ENCODE results near the gene ADAMTSL1.
"Not testable (repeated sequence)": the region's sequence is repeated elsewhere in the genome, so short reads cannot be mapped to it uniquely, and the experiment has no call there.

Gene ADAMTSL1

DNA sequence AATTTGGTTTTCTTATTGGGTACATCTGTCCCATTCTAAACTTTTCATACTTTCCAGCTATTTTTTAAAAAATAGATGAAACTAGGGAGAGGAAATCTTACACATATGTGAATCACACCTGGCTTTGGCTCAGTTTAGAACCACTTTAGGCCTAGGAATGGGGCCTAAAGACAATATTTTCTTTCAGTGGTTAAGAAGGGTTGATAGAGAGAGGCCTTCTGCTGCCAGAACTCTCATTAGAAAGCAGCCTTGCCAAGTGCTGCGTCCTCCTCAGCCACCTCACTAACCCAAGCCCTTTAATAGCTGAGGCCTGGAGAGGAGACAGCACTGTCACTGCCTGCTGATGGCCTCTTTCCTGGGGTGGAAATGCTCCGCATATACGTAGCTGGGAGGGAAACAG, 391.6 kb downstream of the ADAMTSL1 start:
- peaks cover 25% of the 10 kb centered on the region for H3K9me3 Mint-ChIP-seq
- H3K36me3 Mint-ChIP-seq (ENCODE audit: low read depth) = peaks cover 23% of the 10 kb centered on the region
- H3K4me1 Mint-ChIP-seq = peaks cover 30% of the 10 kb centered on the region
- TF ChIP-seq, protein P1, sequence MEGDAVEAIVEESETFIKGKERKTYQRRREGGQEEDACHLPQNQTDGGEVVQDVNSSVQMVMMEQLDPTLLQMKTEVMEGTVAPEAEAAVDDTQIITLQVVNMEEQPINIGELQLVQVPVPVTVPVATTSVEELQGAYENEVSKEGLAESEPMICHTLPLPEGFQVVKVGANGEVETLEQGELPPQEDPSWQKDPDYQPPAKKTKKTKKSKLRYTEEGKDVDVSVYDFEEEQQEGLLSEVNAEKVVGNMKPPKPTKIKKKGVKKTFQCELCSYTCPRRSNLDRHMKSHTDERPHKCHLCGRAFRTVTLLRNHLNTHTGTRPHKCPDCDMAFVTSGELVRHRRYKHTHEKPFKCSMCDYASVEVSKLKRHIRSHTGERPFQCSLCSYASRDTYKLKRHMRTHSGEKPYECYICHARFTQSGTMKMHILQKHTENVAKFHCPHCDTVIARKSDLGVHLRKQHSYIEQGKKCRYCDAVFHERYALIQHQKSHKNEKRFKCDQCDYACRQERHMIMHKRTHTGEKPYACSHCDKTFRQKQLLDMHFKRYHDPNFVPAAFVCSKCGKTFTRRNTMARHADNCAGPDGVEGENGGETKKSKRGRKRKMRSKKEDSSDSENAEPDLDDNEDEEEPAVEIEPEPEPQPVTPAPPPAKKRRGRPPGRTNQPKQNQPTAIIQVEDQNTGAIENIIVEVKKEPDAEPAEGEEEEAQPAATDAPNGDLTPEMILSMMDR (IDR thresholded peaks at IDR 0.05) = no peak
- no peak overlapping the region for H3K27ac Mint-ChIP-seq
- no peak for DNase-seq
- H3K27me3 Mint-ChIP-seq (ENCODE audit: low read depth, poor library complexity) = peaks cover 6% of the 10 kb centered on the region
- H3K4me3 Mint-ChIP-seq = no peak overlapping the region

DNA sequence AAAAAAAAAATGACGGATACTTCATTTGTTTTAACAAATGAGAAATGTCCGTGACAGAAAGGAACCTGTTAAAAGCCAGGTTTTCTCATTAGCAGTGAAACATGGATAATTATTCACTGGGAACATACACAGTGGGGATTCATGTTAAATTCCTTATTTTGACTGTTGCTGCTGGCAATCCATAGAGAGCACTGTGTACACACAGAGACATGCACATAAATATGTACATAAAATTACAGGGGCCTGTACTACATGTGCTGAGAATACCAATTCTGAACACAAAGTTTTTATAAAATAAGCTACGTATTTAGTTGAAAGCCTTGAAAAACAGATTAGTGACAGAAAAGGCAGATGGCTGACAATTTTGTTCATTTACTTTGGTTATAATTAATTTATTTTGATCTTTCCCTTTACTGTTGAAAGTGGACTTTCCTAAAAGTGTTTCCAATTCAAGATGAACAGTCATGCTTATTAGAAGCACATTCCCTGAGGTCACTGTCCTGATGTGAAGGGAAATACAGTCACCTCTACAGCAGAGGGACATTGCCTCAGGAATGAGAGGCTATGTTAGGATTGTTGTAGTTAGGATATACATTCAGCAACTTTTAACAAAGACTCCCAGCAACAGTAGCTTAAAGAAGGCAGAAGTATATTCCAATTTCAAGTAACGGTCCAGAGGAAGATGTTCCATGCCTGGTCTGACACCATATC, 392.3 kb downstream of the ADAMTSL1 start:
- H3K27me3 Mint-ChIP-seq (ENCODE audit: low read depth, poor library complexity) = peaks cover 6% of the 10 kb centered on the region
- H3K4me1 Mint-ChIP-seq = peaks cover 23% of the 10 kb centered on the region
- no peak for DNase-seq
- TF ChIP-seq, protein P1 (IDR thresholded peaks at IDR 0.05) = no peak
- no peak overlapping the region for H3K27ac Mint-ChIP-seq
- H3K9me3 Mint-ChIP-seq = peaks cover 33% of the 10 kb centered on the region
- H3K36me3 Mint-ChIP-seq (ENCODE audit: low read depth) = peaks cover 26% of the 10 kb centered on the region
- H3K4me3 Mint-ChIP-seq = no peak overlapping the region

DNA sequence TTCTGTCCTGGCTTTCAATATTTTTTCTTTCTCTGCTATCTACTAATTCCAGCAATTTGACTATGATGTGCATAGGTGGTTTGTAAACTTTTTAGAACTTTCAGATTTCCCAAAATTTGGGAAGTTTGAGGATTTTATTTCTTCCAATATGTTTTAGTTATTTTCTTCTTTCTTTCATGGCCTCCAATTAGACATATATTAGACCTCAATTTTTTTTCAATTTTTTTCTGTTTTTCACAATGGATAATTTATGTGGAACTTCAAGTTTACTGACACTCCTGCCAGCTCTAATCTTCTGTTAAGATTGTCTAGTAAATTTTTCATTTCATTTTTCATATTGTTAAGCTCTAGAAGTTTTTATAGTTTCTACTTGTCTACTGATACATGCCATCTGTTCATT, 395.8 kb downstream of the ADAMTSL1 start:
- peaks cover 59% of the 10 kb centered on the region for H3K9me3 Mint-ChIP-seq
- DNase-seq = no peak
- TF ChIP-seq, protein P1 (IDR thresholded peaks at IDR 0.05) = no peak

DNA sequence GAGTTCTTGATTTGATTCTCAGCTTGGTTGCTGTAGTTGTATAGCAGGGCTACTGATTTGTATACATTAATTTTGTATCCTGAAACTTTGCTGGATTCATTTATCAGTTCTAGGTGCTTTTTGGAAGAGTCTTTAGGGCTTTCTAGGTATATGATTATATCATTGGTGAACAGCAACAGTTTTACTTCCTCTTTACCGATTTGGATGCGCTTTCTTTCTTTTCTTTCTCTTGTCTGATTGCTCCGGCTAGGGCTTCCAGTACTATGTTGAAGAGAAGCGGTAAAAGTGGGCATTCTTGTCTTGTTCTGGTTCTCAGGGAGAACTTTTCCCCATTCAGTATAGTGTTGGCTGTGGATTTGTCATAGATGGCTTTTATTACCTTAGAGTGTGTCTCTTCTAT, 400.1 kb downstream of the ADAMTSL1 start:
- Mint-ChIP-seq H3K36me3 (ENCODE audit: low read depth) (peaks cover 17% of the 10 kb centered on the region), H3K27me3 (ENCODE audit: low read depth, poor library complexity) (peaks cover 18% of the 10 kb centered on the region)

More for the DNA sequence above, 395.8 kb downstream of the ADAMTSL1 start:
- Mint-ChIP-seq H3K27ac (no peak overlapping the region), H3K4me3 (no peak overlapping the region), H3K27me3 (ENCODE audit: low read depth, poor library complexity) (peaks cover 15% of the 10 kb centered on the region), H3K4me1 (peaks cover 10% of the 10 kb centered on the region), H3K36me3 (ENCODE audit: low read depth) (peaks cover 26% of the 10 kb centered on the region)

DNA sequence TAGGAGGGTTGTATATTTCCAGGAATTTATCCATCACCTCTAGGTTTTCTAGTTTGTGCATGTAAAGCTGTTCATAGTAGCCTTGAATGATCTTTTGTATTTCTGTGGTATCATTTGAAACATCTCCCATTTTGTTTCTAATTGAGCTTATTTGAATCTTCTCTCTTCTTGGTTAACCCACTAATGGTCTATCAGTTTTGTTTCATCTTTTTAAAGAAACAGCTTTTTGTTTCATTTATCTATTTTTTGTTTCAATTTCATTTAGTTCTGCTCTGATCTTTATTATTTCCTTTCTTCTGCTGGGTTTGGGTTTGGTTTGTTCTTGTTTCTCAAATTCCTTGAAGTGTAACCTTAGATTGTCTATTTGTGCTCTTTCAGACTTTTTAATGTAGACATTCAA, 401.0 kb downstream of the ADAMTSL1 start:
- peaks cover 16% of the 10 kb centered on the region for H3K27me3 Mint-ChIP-seq (ENCODE audit: low read depth, poor library complexity)
- peaks cover 67% of the 10 kb centered on the region for H3K9me3 Mint-ChIP-seq
- not testable (repeated sequence) for DNase-seq; H3K4me1 Mint-ChIP-seq; H3K36me3 Mint-ChIP-seq (ENCODE audit: low read depth); H3K27ac Mint-ChIP-seq; H3K4me3 Mint-ChIP-seq

More for the DNA sequence above, 400.1 kb downstream of the ADAMTSL1 start:
- peaks cover 76% of the 10 kb centered on the region for H3K9me3 Mint-ChIP-seq
- TF ChIP-seq, protein P1 (IDR thresholded peaks at IDR 0.05) = no peak
- H3K27ac Mint-ChIP-seq = no peak overlapping the region
- DNase-seq = no peak
- H3K4me1 Mint-ChIP-seq = peaks cover 4% of the 10 kb centered on the region
- no peak overlapping the region for H3K4me3 Mint-ChIP-seq

DNA sequence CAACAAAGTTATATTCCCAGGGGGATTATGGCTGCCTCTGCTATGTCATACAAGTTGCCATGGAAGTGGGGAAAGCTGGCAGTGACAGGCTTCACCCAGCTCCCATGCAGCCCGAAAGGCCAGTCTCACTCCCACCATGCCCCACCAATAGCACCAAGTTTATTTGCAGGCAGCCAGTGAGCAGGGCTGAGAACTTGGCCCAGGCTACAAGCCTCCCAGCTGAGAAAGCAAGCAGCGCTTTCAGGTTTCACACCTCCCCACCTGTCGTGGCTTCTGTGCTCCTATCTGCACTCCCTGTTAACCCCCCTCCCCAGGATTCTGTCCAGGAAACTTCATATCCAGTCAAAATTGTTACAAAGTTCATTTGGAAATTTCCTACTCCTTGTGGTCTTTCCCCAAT, 404.0 kb downstream of the ADAMTSL1 start:
- no peak overlapping the region for H3K4me3 Mint-ChIP-seq

More for the DNA sequence above, 404.0 kb downstream of the ADAMTSL1 start:
- peaks cover 4% of the 10 kb centered on the region for H3K4me1 Mint-ChIP-seq
- no peaks in the 10 kb centered on the region for H3K36me3 Mint-ChIP-seq (ENCODE audit: low read depth)
- TF ChIP-seq, protein P1 (IDR thresholded peaks at IDR 0.05) = no peak
- no peak overlapping the region for H3K27ac Mint-ChIP-seq
- H3K27me3 Mint-ChIP-seq (ENCODE audit: low read depth, poor library complexity) = peaks cover 12% of the 10 kb centered on the region
- DNase-seq = no peak
- H3K9me3 Mint-ChIP-seq = peaks cover 47% of the 10 kb centered on the region
